NCI-H2081 treated with DMSO at 0.1 percent for 48 hours (cell line): ENCODE results near the gene RAB6A.
"Not testable (repeated sequence)": the region's sequence is repeated elsewhere in the genome, so short reads cannot be mapped to it uniquely, and the experiment has no call there.

Experiments
- DNase-seq: peaks from one replicate; lab custom pipeline; 2025; lab: John Stamatoyannopoulos, UW

Gene RAB6A

DNA sequence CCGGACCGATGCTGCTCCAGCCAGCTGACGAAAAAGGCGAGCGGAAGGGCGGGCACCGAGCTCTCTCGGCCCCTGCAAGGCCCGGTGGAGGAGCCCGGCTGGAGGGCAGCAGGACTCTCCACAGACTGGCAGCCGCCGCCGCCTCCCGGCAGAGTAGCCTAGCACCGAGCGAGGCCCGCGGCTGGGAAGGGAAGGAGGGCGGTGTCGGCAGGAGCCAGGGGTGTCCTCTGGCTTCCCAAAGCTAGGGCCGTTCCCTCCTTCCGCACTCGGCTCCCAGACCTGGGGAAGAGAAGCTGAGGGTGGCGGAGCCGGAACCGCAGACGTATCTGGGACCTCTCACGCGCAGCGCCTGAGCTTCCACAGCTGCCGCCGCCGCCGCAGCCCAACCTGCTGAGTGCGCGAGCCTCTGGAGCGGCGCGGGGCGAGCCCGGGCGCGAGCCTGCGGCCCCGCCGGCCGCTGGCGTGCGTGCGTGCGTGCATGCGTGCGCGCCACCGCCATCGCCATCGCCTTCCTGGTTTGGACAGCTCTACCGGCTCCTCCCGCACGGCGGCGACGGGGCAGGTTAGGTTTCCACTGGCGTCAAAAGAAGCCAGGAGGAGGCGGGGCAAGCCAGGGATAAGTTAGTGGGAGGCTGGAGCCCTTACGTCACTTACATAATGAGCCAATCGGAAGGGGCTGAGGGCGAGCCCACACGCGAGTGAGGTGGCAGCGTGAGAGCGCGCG, at the start of gene RAB6A:
TSS of gene RAB6A (minus strand) at position 396 of the 724 bp plus-strand sequence. CDS start 439 bp downstream, outside the sequence.
- DNase-seq: peak; percentile 97

DNA sequence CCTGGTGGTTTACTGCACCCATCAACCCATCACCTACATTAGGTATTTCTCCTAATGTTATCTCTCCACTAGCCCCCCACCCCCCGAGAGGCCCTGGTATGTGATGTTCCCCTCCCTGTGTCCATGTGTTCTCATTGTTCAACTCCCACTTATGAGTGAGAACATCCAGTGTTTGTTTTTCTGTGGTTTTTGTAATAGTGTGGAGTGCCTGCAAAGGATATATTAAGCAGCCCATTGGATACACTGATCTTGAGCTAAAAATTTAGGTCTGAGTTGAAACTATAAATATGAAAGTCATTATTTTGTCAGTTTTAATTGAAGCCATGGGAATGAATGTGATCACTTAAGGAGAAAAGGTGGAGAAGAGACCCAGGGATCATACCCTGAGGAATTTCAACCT, 49.8 kb upstream of the RAB6A start:
- no peak for DNase-seq

DNA sequence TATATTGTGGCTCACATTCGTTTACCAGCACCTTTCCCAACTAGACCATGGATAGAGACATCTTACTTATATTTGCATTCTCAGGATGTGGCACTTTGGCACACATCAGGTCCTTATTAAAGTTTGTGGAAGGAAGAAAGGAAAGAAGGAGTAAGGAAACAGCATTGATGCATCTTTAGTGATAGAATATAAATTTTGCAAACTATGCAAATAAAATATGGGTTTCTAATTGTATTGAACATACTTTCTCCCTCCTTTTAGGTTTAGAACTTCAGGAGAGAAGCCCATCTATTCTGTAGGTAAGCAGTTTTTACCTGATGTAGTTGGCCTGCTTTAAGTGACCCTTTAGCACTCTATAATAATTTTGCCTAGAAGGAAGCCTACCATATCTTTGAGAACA, 47.2 kb upstream of the RAB6A start:
- DNase-seq: no peak

DNA sequence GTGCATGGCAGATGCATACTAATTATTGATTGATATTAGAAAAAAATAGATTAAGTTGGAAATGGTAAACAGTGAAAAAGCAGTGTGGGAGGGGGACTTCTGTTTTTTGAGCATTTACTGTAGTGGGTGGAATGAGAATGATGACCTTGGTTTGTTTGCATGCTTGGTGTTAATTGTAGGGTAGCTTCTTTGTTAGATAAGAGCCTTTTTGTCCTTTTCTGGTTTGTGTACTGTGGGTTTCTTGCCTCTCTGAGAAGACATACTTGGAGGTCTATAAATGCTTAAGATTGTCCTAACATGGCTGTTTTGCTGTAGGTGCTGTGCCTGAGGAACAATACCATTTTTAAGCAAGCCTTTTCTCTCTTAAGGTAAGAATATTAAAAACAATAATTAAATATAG, 43.8 kb upstream of the RAB6A start:
- DNase-seq: no peak

DNA sequence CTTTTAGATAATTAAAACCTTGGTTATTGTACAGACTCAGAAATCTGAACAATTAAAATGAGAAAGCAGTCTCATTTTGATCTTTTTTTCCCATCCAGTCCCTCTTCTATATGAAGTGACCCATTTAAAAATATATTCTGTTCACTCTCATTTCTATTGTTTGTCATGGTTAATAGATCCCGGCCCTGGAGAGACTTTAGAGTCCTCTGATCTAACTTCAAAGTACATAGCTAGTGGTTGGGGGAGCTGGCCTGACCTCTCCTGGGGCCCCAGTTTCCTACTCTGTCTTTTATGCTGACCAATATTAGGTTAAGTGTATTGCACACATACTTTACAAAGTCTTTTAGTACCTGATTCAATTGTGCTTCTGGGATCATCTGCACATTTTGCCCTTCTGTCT, 40.3 kb upstream of the RAB6A start:
- no peak for DNase-seq

DNA sequence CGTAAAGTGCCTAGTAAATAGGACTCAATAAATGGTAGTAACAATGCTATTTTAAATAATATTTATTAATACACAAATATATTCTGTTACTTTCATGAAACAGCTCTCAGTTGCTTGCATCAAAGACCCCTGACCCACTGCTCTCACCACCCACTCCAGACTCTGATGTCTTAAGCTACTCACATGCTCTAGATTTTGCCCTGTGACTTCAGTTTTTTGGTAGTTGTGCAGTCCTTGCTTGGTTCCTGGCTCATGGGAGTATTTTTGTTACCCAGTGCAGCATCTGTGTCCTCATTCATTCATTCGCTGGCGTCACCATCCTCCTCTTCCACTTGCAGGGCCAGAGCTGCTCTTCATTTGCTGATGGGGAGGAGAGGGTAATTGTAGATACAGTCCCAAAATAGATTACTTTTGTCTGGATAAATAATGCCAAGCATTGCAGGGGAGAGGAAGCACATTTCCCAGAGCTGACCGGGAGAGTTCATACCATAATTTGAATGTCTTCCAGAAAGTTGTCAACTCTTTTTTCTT, 39.5 kb upstream of the RAB6A start:
- no peak for DNase-seq

DNA sequence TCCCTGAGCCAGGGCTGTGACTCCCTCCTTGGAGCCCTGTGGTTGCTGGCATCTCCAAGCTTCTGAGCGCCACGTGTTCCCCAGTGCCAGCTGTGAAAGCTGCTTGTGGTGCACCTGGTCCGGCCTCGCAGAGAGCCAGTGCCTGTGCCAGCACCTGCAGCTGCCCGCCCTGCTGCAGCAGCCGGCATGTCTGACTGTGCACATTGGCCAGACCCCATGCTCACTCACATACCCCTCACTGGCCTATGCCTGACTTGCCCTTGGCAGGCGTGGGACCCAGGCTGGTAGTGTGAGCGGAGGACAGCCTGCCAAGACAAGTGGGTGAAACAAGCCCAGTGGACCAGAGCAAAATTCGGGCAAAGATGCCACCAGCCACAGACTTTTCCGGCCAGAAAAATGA, 36.6 kb upstream of the RAB6A start:
- no peak for DNase-seq

DNA sequence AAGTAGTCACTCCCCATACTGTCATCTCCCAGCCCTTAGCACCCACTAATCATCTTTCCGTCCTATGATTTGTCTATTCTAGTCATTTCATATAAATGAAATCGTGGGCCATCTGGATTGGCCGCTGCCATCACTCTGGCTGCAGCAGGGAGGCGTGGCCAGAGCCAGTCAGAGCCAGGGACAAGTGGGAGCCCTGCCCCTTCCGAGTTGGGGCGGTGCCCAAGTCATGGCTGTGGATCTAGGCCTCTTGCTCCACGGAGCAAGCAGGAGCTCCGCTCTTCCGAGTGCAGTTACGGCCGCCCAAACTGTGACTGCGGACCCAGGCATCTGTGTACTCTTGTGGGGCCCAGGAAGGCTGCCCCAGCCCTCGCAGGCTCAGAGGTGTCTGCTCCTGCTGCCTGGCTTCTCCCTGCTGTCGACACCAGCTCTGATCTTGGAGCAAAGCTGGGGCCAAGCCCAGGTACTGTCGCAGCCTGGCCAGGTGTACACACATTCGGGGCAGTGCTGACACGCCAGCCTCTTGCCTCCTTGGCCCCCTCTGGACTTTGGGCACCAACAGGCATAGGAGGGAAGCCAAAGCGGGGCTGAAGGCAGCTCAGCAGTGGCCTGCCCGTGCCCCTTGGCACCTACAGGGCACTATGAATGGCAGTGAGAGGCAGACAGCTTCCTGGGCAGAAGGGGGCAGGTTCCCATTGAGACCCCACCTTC, 35.2 kb upstream of the RAB6A start:
- DNase-seq: no peak

DNA sequence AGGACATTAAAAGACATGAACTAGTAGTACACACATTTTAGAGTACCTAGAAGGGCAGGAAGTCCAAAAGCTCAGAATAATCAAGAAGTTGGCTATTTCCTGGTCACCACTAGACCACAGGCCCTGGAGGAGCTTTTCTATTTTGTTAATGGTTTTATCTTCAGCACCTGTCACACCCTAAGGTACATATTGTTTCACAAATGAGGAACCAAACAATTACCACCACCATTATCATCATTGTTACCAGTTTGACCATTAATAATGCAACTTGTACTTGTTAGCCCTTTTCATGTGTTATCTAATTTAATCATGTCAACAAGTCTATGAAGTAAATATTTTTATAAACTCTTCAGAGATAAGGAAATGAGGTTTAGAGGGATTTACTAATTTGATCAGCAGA, 31.7 kb upstream of the RAB6A start:
- no peak for DNase-seq

DNA sequence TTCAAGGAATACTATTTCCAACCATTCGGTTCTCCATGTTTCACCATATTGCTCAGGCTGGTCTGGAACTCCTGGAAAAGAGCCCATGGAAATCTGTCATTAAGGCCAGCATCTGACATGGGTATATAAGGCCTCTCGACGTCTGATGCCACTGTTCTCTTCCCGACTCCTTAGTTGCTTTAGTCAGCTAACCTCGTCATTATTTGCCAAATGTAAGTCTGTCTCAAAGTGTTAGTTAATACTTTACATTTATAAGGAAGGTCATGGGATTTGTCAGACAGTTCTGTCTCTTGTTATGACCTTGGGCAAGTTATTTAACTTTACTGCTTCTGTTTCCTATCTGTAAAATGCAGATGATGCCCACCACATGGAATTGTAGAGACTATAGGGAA, 28.4 kb upstream of the RAB6A start:
- no peak for DNase-seq

DNA sequence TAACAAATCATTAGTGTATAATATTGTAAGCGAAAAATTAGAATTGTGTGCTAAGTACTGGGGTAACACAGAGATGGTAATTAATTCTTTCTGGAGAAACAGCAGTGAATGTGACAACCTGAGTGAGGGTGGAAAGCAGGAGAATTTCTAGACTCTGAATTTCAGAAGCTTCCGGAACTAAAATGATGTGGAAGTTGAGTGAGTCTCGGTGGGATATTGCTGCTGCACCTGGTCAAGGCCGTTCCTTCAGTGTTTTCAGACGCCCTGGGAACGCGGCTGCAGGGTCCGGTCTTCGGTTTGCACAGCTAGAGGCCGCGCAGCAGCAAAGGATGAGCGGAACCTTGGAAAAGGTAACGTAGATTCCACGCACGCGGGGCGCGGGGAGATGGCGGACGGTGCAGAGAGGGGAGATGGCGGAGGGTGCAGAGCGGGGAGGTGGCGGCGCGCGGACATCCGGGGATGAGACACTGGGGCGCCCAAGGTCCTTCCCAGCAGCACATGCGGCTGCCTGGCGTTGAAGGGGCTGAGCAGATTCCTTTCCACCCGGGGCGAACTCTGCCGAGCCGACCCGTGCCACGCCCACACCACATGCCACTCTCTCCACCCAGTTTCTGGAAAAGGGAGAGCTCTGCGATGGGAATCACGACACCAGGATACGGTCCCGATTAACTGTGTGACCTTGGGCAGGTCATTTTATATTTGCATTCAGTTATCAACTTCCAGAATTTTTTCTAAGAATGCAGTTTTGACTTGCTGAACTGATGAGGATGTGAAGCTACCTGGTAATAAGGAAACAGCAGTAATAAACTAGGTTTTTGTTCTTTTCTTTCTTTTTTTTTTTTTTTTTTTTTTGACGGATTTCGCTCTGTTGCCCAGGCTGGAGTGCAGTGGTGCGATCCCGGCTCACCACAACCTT, 27.0 kb upstream of the RAB6A start, which contains the start of gene MRPL48:
TSS of gene MRPL48 (plus strand) at position 232 of the 916 bp plus-strand sequence. CDS start at position 330, 98 bp downstream.
- peak; percentile 79 for DNase-seq

DNA sequence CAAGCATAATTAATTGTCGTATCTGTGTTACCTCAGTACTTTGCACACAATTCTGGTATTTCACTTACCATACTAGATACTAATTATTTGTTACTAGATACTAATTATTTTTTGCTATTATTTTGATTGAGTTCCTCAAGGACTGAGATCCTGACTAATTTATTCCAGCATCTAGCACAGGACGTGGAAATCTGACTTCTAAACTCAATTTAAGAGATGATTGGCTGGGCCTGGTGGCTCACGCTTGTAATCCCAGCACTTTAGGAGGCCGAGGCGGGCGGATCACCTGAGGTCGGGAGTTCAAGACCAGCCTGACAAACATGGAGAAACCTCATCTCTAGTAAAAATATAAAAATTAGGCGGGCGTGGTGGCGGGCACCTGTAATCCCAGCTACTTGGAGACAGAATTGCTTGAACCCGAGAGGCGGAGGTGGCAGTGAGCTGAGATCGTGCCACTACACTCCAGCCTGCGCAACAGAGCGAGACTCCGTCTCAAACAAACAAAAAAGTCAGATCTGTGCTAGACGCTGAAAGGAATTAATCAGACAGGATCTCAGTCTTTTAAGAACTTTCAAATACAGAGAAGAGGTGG, 26.3 kb upstream of the RAB6A start:
- no peak for DNase-seq

DNA sequence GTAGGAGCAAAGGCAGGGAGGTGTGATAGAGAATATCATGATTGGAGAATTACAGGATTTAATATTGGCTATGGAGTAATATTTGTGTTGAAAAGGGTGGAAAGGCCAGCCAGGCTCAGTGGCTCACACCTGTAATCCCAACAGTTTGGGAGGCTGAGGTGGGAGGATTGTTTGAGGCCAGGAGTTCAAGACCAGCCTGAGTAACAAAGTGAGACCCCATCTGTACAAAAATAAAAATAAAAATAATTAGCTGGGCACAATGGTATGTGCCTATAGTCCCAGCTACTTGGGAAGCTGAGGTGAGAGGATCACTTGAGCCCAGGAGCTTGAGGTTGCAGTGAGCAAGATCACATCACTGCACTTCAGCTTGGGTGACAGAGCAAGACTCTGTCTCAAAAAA, 24.6 kb upstream of the RAB6A start:
- not testable (repeated sequence) for DNase-seq

DNA sequence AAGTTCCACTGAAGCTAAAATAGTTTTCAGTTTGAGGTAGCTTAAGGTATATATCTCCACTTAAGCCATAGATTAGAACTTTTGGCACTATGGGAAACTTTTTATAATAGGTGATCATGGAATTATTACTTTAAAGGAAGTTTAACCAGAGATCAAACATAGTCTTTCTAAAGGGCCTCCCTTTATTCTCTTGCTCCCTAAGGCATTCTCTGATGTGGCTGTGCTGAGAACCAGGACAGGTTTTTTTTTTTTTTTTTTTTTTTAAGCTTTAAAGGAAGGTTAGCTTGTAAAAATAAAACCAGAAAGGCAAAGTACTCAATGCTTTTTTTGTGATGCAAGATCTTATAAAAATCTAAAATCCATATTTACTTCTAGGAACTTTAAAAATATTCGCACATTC, 23.9 kb upstream of the RAB6A start:
- DNase-seq: no peak

DNA sequence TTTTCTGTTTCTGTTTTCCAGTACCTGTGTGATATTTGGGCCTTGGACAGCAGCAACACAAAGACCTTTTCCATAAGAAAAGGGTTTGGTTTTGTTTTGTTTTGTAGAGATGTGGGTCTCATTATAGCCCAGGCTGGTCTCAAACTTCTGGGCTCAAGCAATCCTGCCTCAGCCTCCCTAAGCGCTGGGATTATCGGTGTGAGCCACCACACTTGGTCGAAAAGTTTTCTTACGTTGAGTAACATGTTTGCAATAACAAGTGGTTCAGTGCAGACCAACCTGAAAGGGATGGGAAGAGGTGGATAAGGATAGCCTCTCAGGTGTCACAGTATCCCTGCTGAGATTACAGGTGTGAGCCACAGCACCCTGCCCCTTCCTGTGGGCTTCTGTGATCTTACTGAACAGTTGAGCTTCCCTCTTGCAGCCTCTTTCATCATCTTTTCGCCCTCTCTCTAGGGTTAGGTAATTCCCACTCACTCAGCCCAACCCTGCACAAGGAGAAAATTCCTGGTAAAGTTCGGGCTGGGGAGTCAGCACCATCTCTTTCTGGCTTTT, 23.3 kb upstream of the RAB6A start:
- DNase-seq: no peak

DNA sequence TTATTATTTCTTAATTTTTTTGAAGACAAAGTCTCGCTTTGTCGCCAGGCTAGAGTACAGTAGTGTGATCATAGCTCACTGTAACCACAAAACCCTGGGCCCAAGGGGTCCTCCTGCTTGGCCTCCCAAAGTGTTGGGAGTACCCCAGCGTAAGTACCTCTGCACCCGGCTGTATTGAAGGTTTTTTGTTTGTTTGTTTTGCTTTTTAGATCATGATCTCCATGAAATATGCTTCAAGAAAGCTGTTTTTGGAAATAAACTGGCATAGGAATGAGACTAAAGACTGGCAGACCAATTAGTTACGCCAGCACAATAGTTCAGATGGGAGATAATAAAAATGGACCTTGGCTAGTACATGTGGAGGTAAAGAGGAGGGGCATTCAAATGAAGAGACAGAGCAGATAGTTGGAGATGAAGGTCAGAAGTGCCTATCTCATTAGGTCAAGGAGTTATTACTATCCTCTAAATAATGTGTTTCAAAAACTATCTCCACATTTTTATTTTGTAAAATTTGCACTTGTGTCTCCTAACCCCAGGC, 22.7 kb upstream of the RAB6A start:
- no peak for DNase-seq

DNA sequence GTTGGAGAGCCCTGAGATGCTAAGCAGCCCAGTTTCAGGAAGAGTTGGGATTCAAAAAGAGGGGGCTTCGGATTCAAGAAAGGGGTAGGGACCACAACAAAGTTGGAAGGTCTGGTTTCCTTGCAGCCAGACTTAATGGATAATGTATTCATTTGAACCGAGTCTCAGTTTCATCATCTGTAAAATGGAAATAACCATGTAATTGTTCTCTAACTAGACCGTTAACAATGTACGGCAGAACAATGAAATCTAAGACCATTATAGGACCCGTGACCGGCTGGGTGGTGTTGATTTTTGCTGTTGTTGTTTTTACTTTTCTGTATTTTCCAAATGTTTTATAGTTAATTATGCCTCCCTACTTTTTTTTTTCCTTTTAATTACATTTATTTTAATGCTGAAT, 20.4 kb upstream of the RAB6A start:
- DNase-seq: no peak

DNA sequence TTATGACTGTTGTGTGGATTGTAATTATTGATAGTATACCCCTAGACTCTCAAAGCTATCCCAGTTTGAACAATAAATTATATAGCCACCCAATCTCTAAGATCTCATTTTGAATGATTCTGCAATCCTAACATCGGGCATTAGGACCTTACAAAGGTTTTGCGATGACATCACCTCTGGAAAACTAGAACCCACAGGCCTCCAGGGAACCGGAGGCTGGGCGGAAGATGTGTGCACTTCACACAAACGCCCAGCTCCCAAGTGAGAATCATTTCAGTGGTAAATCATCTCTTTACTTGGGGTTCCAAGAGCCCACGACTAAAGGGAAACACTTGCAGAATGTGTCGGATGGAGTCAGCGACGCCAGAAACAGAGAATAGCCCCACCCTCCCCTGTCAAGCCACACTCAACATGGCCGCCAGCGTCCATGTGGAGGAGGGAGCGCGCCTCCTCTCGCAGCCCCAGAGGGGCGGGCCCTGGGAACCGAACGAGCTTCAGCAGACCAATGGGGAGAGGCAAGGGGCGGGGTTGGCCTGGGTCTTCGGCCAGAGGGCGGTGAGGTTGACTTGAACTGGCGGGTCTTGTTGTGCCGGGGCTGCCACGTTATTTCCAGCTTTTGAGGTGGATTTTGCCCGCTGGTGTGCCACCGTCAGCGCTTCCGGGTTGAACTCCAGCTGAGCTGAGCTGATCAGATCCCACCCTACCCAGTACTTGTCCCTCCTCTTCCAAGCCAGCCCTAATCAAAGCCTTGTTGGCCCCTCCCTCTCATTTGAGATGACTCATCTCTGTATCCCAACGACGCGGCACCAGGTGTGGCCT, 18.4 kb upstream of the RAB6A start:
- peak; percentile 90 for DNase-seq

DNA sequence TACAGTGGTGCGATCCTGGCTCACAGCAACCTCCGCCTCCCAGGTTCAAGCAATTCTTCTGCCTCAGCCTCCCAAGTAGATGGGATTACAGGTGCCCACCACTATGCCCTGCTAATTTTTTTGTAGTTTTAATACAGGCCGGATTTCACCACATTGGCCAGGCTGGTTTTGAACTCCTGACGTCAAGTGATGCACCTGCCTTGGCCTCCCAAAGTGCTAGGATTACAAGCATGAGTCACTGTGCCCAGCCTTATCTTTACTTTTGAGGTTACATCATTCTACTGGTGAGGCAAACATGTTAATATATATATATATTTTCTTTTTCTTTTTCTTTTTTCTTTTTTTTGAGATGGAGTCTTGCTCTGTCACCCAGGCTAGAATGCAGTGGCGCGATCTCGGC, 9.9 kb upstream of the RAB6A start:
- DNase-seq: not testable (repeated sequence)

DNA sequence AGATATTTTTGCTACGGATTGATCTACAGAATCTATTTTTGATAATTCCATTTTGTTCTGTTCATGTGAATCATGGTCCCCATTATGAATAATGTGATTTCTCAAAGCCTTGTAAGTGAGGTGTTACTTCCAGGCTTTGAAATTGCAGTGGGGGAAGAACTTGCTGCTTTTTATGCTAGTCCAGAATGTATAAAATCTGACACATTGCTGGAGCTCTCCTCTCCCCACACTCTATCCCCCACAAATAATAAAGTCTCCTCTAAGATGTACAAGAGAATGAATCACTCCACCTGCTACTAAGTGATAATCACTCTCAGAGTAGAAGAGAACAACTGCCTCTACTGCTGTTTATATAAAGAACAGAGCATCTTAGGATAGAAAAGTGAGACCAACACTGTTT, 5.9 kb upstream of the RAB6A start:
- no peak for DNase-seq
